ENCODE data around the gene ELL2. TPM values are rescaled to one million over a fixed set of nuclear protein-coding genes. Genes with fewer than 3 reads are reported as not detected.
"Not testable (repeated sequence)": the region's sequence is repeated elsewhere in the genome, so short reads cannot be mapped to it uniquely, and the experiment has no call there.

The ELL2 gene
- total and polyA plus RNA-seq, 2 experiments from 2014 or later = 18.7 to 41.8 TPM

DNA sequence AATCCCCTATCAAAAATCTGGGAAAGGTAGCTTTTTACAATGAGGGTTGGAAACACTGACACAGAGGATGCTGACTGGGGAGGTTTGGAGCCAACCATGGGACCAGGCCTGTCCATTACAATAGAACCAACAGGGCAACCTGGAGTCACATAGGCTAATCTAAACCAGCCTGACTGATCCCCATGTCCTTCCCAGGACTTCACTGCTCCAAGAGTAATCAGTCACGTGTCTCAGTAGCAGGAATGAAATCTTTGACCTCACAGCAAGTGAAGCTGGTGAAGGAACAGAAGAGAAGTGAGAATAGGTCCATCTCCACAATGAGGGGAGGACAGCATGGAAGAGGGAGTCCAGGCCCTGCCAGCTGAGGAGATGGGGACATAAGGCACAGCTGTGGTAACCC is 123.1 kb downstream of the ELL2 start:
- Histone ChIP-seq H3K36me3 (no peaks in the 10 kb centered on the region), H3K27me3 (no peaks in the 10 kb centered on the region), H3K4me3 (no peak overlapping the region), H3K27ac (no peak overlapping the region), H3K9me3 (ENCODE audit: low read depth) (no peaks in the 10 kb centered on the region), H3K4me1 (ENCODE audit: low read depth) (peaks cover 7% of the 10 kb centered on the region)
- DNase-seq (ENCODE audit: low read depth in 1 of 2, low spot score in 1 of 2) = no peak
- TF ChIP-seq, protein P1, sequence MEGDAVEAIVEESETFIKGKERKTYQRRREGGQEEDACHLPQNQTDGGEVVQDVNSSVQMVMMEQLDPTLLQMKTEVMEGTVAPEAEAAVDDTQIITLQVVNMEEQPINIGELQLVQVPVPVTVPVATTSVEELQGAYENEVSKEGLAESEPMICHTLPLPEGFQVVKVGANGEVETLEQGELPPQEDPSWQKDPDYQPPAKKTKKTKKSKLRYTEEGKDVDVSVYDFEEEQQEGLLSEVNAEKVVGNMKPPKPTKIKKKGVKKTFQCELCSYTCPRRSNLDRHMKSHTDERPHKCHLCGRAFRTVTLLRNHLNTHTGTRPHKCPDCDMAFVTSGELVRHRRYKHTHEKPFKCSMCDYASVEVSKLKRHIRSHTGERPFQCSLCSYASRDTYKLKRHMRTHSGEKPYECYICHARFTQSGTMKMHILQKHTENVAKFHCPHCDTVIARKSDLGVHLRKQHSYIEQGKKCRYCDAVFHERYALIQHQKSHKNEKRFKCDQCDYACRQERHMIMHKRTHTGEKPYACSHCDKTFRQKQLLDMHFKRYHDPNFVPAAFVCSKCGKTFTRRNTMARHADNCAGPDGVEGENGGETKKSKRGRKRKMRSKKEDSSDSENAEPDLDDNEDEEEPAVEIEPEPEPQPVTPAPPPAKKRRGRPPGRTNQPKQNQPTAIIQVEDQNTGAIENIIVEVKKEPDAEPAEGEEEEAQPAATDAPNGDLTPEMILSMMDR (IDR thresholded peaks at IDR 0.05; ENCODE audit: low read depth, low read length) = no peak

DNA sequence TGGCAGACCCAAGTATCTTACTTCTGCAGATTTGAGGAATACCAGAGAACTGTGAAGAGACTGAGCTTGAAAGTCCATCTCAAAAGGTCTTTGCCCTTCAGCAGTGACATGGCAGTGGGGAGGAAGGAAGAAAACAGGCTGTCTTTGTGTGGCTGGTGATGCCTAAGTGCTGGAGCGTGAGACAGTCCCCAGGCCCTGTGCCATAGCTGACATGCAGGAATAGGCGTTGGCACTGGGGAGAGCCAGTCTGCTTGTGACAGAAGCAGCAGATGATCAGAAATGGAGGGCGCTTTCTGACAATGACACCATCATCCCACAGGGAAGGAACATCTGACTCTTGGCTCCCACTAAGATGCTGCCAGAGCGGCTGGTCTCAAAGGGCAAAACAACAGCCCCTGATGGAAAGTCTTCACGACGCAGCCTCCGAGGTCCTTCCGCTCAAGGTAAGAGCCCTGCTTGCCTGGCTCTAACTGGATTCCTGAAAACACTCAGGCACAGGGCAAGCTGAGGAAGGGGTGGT is 123.6 kb downstream of the ELL2 start:
- peaks cover 7% of the 10 kb centered on the region for H3K4me1 ChIP-seq (ENCODE audit: low read depth)
- DNase-seq (ENCODE audit: low read depth in 1 of 2, low spot score in 1 of 2) = no peak
- no peaks in the 10 kb centered on the region for H3K27me3 ChIP-seq
- no peak overlapping the region for H3K27ac ChIP-seq
- TF ChIP-seq, protein P1 (IDR thresholded peaks at IDR 0.05; ENCODE audit: low read depth, low read length) = no peak
- no peaks in the 10 kb centered on the region for H3K9me3 ChIP-seq (ENCODE audit: low read depth)
- no peak overlapping the region for H3K4me3 ChIP-seq
- no peaks in the 10 kb centered on the region for H3K36me3 ChIP-seq

DNA sequence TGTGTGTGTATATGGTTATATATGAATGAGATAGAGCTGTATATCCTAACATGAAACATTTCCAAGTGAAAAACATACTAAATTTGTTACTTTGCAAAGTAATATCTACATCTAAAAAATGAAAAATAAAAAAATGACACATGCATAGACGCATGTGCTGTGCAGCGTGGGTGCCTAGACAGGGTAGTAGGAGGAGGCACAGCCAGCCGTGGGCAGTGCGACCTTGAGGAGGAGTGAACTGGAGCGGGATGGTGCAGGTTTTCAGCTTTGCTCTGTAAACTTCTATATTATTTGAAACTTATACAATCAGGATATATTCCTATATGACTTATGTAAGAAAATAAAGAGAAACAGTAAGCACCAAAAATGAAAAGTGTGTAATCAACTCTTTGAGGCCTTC is 124.2 kb downstream of the ELL2 start:
- Histone ChIP-seq H3K4me3 (no peak overlapping the region), H3K27ac (no peak overlapping the region), H3K9me3 (ENCODE audit: low read depth) (no peaks in the 10 kb centered on the region), H3K4me1 (ENCODE audit: low read depth) (peaks cover 7% of the 10 kb centered on the region), H3K36me3 (no peaks in the 10 kb centered on the region), H3K27me3 (no peaks in the 10 kb centered on the region)
- no peak for DNase-seq (ENCODE audit: low read depth in 1 of 2, low spot score in 1 of 2)
- TF ChIP-seq, protein P1 (IDR thresholded peaks at IDR 0.05; ENCODE audit: low read depth, low read length) = no peak

DNA sequence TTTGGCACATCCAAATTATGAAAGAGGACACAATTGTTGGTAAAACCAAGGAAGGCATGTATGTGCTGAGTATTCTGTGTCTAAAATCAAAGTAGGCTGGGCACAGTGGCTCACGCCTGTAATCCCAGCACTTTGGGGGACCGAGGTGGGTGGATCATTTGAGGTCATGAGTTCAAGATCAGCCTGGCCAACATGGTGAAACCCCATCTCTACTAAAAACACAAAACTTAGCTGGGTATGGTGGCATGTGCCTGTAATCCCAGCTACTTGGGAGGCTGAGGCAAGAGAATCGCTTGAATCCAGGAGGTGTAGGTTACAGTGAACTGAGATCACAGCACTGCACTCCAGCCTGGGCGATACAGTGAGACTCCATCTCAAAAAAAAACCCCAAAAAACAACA is 124.7 kb downstream of the ELL2 start:
- H3K4me3 ChIP-seq, H3K27ac ChIP-seq: not testable (repeated sequence)

DNA sequence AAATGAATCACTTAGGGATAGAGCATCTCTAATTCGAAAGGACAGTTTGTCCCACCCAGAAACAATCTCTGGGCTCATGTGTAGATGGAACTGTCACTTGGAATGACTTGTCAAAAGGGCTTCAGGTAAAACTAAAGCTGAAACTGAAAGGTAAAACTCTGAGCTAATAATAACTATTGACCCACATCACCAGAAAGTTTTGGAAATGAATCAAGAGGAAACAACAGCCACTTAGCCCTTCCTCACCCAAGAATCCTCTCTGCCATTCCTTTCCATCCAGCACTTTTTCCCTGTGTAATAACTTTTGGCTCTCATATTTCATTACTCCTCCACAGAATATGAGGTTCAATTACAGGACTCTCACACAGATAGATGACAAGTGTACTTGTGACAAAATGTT is 125.1 kb downstream of the ELL2 start:
- no peaks in the 10 kb centered on the region for H3K27me3 ChIP-seq
- peaks cover 7% of the 10 kb centered on the region for H3K4me1 ChIP-seq (ENCODE audit: low read depth)
- no peaks in the 10 kb centered on the region for H3K9me3 ChIP-seq (ENCODE audit: low read depth)
- TF ChIP-seq, protein P1 (IDR thresholded peaks at IDR 0.05; ENCODE audit: low read depth, low read length) = no peak
- no peak overlapping the region for H3K4me3 ChIP-seq
- H3K27ac ChIP-seq = no peak overlapping the region
- no peak for DNase-seq (ENCODE audit: low read depth in 1 of 2, low spot score in 1 of 2)
- no peaks in the 10 kb centered on the region for H3K36me3 ChIP-seq

More for the DNA sequence above, 124.7 kb downstream of the ELL2 start:
- not testable (repeated sequence) for H3K4me1 ChIP-seq (ENCODE audit: low read depth); DNase-seq (ENCODE audit: low read depth in 1 of 2, low spot score in 1 of 2); H3K36me3 ChIP-seq; H3K9me3 ChIP-seq (ENCODE audit: low read depth); H3K27me3 ChIP-seq

DNA sequence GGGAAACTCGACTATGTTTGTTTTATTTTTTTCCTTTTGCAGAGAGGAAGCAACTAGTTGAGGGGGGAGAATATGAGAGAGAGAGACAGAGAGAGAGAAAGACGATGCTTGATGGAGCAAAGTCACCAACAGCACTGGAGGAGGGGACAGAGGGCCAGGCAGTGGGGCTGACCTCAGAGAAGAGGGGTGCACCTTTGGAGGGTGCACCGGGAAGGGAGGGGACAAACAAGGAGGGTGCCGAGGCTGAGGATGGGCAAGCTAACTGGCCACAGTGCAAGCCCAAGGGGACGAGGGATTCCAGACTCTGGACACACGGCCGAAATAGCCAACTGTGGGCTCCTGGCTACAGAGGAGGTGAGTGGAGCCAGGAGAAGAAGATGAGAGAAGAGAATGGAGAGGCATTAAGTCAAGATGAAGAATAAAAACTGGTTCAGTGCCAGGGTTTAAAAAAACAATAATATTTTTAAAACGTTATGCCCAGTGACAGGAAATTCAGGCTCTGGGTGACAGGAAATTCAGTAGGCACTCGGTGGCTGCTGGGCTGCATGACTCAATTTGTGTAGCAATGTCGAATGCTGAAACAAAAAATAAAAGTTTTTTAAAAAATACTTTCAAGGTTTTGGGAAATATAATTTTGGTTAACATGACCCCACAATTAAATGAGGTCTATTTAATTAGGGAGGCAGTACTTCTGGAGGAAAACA is 125.8 kb downstream of the ELL2 start:
- TF ChIP-seq, protein P1 (IDR thresholded peaks at IDR 0.05; ENCODE audit: low read depth, low read length) = no peak
- Histone ChIP-seq H3K27ac (no peak overlapping the region), H3K4me3 (no peak overlapping the region), H3K27me3 (no peaks in the 10 kb centered on the region), H3K36me3 (no peaks in the 10 kb centered on the region), H3K9me3 (ENCODE audit: low read depth) (no peaks in the 10 kb centered on the region), H3K4me1 (ENCODE audit: low read depth) (peaks cover 7% of the 10 kb centered on the region)
- no peak for DNase-seq (ENCODE audit: low read depth in 1 of 2, low spot score in 1 of 2)
